Bronchus fibroblast of lung (primary cell): Measurements from ENCODE around the gene PLXNB3. TPM values are rescaled to one million over a fixed set of nuclear protein-coding genes. Genes with fewer than 3 reads are reported as not detected.

ENCODE experiments used
- total RNA-seq: library from RNA; depleted of rRNA; stranded (reverse); fragments of >200 nt; gene quantifications from 2 replicates; pipeline ENCODE4 v1.2.3, GENCODE V29; 2015

Gene PLXNB3
- total RNA-seq, result 4.2 and 5.8 TPM in 2 replicates

DNA sequence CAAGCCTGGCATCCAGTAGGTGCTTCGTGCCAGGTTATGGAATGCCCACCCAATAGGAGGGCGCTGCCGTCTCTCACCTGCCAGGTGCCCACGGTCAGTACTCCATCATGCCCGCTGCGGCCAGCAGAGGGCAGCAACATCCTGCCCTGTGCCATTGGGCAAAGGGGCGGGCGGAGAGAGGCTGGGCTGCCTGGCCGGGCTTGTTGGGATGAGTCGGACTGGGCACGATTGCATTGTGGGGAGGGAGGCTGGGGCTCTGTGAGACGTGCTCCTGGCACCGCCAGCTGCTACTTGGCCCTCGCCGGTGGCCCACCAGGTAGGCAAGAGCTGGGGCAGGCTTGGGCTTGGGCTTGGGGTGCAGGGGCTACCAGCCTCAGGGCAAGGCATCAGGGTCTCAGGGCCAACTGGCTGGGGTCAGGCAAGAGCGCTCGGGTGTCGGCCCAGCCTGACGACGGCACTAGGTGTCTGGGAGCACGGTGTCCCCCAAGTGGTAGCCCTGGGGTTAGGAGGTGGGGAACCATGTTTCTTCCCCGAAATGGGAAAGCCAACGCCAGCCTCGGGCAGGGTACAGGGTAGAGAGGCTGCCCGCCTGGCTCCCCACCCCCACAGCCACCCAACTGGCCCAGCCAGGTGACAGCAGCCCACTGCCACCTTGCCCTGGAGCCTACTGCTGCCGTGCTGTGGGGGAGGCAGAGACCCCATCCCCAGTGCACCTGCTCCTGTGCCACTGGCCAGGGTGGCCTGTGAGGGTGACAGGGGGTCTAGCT is at the start of gene PLXNB3:
TSS of gene PLXNB3 (plus strand) at position 261 of the 767 bp plus-strand sequence. CDS start 1,287 bp downstream, outside the sequence.

DNA sequence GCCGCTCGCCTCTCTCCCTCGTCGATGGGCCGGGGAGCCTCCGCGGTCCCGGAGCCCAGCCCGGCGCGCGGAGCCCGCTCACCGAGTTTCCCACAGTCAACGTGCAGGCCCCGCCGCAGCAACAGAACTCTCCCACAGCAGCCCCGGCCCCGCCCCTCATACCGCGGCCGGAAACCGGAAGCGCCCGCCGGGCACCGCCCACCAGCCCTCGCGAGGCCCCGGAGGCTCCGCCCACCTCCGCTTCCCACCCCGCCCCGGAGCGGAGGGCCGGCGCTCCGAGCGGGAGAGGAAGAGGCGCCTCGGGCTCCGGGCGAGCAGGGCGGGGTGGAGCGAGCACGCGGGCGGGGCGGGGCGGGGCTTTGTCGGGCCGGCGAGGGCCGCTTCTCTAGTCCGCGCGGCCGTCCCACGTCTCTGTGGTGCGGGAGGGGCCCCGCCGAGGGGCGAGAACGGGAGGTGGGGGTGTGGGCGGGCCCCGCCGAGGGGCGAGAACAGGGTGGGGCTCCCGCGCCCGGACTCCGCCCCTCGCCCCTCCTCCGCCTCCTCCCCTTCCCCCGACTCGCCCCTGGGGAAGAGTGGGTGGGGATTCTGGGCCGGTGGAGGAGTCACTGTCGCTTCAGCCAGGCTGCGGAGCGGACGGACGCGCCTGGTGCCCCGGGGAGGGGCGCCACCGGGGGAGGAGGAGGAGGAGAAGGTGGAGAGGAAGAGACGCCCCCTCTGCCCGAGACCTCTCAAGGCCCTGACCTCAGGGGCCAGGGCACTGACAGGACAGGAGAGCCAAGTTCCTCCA is 39.6 kb upstream of the PLXNB3 start, which contains the start of the genes ABCD1 and BCAP31:
TSS of gene ABCD1 (plus strand) at position 605 of the 787 bp plus-strand sequence. CDS start 411 bp downstream, outside the sequence.
TSS of gene BCAP31 (minus strand) at position 136 of the 787 bp plus-strand sequence. CDS start 1,143 bp downstream, outside the sequence.

DNA sequence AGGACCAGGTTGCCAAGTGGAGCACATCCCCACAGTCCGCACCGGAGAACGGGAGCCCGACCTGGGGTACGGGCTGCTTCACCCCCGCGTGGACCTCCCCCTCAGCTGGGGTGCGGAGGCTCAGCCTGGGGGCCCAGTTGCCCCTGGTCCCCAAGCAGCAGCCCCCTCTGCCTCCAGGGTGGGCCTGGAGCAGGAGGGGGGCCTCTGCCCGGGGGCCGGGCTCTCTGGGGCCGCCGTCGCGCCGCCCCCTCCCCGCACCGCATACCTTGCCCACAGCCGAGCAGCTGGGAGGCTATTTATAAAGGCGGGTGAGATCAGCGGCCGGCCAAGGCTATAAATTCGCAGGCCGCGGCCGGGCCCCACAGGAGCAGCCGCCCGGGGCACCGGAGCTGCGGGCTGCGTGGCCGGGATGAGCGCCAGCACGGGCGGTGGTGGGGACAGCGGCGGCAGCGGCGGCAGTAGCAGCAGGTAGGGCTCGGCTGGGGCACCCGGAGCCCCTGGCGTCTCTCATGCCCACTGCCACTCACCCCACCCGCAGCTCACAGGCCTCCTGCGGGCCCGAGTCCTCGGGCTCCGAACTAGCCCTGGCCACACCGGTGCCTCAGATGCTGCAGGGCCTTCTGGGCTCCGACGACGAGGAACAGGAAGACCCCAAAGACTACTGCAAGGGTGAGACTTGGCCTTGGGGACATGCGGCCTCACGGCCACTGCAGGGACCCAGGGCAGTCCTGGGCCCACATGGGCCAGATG is 16.8 kb downstream of the PLXNB3 start, which contains the start of gene SRPK3:
TSS of gene SRPK3 (plus strand) at position 364 of the 750 bp plus-strand sequence. CDS start at position 410, 46 bp downstream.

DNA sequence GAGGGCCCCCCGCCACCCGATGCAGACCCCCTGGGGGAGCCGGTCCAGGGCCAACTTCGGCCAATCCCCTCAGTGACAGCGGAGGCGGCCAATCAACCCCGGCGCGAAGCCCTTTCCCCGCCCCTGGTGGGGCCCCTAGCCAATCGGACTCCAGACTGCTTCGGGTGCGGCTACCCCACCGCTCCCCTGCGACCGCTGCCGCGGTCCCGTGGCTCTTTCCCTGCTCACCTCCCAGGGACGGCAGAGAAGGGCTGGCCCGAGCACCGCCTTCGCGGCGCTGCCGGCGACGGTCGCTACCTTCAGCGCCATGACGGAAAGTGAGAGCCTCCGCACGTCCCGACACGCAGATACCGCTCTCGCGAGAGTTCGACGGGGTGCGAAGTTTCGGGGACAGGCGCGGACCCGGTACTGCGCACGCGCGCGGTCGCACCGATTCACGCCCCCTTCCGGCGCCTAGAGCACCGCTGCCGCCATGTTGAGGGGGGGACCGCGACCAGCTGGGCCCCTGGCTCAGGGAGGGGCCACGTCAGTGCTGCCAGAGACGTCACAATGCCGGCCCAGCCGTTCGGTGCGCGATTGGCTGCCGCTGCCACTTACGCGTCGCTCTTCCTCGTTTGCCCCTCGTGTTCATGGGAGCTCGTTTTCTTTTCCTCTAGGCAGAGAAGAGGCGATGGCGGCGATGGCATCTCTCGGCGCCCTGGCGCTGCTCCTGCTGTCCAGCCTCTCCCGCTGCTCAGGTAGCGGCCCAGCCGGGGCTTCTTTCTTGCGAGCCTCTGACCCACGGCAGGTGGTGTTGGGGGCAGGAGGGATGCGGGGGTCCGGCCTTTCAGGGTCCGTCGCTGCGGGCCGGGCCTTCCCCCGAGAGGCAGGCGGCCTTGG is 30.2 kb downstream of the PLXNB3 start, which contains the start of the genes IDH3G and SSR4:
TSS of gene IDH3G (minus strand) at position 358 of the 879 bp plus-strand sequence. CDS start at position 309, 49 bp downstream.
TSS of gene SSR4 (plus strand) at position 651 of the 879 bp plus-strand sequence. CDS start at position 671, 20 bp downstream.

Other genes with a start within 250 kb of the PLXNB3 start
- gene ATP2B3, start 246.6 kb upstream of the PLXNB3 start, total RNA-seq, result not detected in 2 replicates
- 35.1 and 38.7 TPM in 2 replicates for gene CCNQ, start 165.1 kb upstream of the PLXNB3 start, total RNA-seq
- gene DUSP9, start 117.0 kb upstream of the PLXNB3 start, total RNA-seq, result 0.34 and 0.45 TPM in 2 replicates
- gene PNCK, start 90.4 kb upstream of the PLXNB3 start, total RNA-seq, result 0.15 TPM in 1 of 2 replicates, not detected in the other
- 7.9 and 8.7 TPM in 2 replicates for gene SLC6A8, start 76.3 kb upstream of the PLXNB3 start, total RNA-seq
- gene BCAP31, start 39.9 kb upstream of the PLXNB3 start, total RNA-seq, result 84.3 and 104 TPM in 2 replicates
- gene ABCD1, start 39.4 kb upstream of the PLXNB3 start, total RNA-seq, result 10.3 and 11.9 TPM in 2 replicates
- 0.59 and 0.84 TPM in 2 replicates for gene SRPK3, start 16.8 kb downstream of the PLXNB3 start, total RNA-seq
- gene IDH3G, start 30.1 kb downstream of the PLXNB3 start, total RNA-seq, result 94.1 and 96.8 TPM in 2 replicates
- 187 and 269 TPM in 2 replicates for gene SSR4, start 30.4 kb downstream of the PLXNB3 start, total RNA-seq
- 0.30 and 0.50 TPM in 2 replicates for gene PDZD4, start 66.3 kb downstream of the PLXNB3 start, total RNA-seq
- 28.6 and 30.0 TPM in 2 replicates for gene L1CAM, start 121.9 kb downstream of the PLXNB3 start, total RNA-seq
- 0.50 TPM in 1 of 2 replicates, not detected in the other for gene AVPR2, start 140.4 kb downstream of the PLXNB3 start, total RNA-seq
- gene ARHGAP4, start 162.0 kb downstream of the PLXNB3 start, total RNA-seq, result 2.2 and 3.7 TPM in 2 replicates
- 169 and 189 TPM in 2 replicates for gene NAA10, start 170.8 kb downstream of the PLXNB3 start, total RNA-seq
- 0.30 and 0.84 TPM in 2 replicates for gene RENBP, start 180.4 kb downstream of the PLXNB3 start, total RNA-seq
- 39.3 and 43.1 TPM in 2 replicates for gene HCFC1, start 207.6 kb downstream of the PLXNB3 start, total RNA-seq
- gene TMEM187, start 208.5 kb downstream of the PLXNB3 start, total RNA-seq, result 4.7 and 5.1 TPM in 2 replicates